Mesendoderm (in vitro differentiated cells): ENCODE data around the gene KDM7A.

Experiments
- DNase-seq: peaks from one replicate; pipeline ENCODE4 v3.0.0; 2013
- H2AK5ac ChIP-seq: 2 replicates; pipeline ENCODE4 v1.6.1; 2013; ENCODE audit warnings: low read length, inconsistent platforms
- H2BK120ac ChIP-seq: 2 replicates; pipeline ENCODE4 v1.6.1; 2013; ENCODE audit warnings: low read depth, mild to moderate bottlenecking, low read length, moderate library complexity, mixed read lengths
- H2BK15ac ChIP-seq: replicated peaks from 2 replicates; pipeline ENCODE4 v1.6.1; 2013; ENCODE audit warnings: low read depth, mild to moderate bottlenecking, moderate library complexity
- H2BK5ac ChIP-seq: 2 replicates; pipeline ENCODE4 v1.6.1; 2013; ENCODE audit warnings: low read length, inconsistent platforms
- H3K18ac ChIP-seq: 2 replicates; pipeline ENCODE4 v1.6.1; 2013; ENCODE audit warnings: mild to moderate bottlenecking, low read length, mixed read lengths
- H3K23ac ChIP-seq: one replicate; pipeline ENCODE4 v1.6.1; 2013; ENCODE audit warnings: low read length
- H3K27ac ChIP-seq: 2 replicates; pipeline ENCODE4 v1.5.1; 2013; ENCODE audit warnings: low read depth, mild to moderate bottlenecking, inconsistent platforms, low read length, moderate library complexity
- H3K27me3 ChIP-seq: 2 replicates; pipeline ENCODE4 v1.6.1; 2013; ENCODE audit warnings: low read length, control low read depth, mild to moderate bottlenecking, inconsistent platforms; ENCODE audit not compliant: insufficient read depth, poor library complexity
- H3K36me3 ChIP-seq: 2 replicates; pipeline ENCODE4 v1.6.1; 2013; ENCODE audit warnings: low read length, inconsistent platforms; ENCODE audit not compliant: control insufficient read depth, insufficient read depth
- H3K4ac ChIP-seq: one replicate; pipeline ENCODE4 v1.6.1; 2013; ENCODE audit warnings: low read depth, mild to moderate bottlenecking, low read length, moderate library complexity
- H3K4me1 ChIP-seq: 2 replicates; pipeline ENCODE4 v1.6.1; 2013; ENCODE audit warnings: low read depth, low read length, inconsistent platforms; ENCODE audit not compliant: control insufficient read depth
- H3K4me2 ChIP-seq: 2 replicates; pipeline ENCODE4 v1.6.1; 2013; ENCODE audit warnings: low read length
- H3K4me3 ChIP-seq: 2 replicates; pipeline ENCODE4 v1.5.1; 2013; ENCODE audit warnings: mild to moderate bottlenecking, low read length
- H3K56ac ChIP-seq: one replicate; pipeline ENCODE4 v1.6.1; 2013; ENCODE audit warnings: low read length
- H3K79me1 ChIP-seq: 2 replicates; pipeline ENCODE4 v1.6.1; 2013; ENCODE audit warnings: low read length, inconsistent platforms
- H3K79me2 ChIP-seq: 2 replicates; pipeline ENCODE4 v1.6.1; 2013; ENCODE audit warnings: mild to moderate bottlenecking, low read length; ENCODE audit not compliant: control insufficient read depth, insufficient read depth
- H3K9ac ChIP-seq: 2 replicates; pipeline ENCODE4 v1.6.1; 2013; ENCODE audit warnings: low read length, inconsistent platforms
- H4K5ac ChIP-seq: one replicate; pipeline ENCODE4 v1.6.1; 2013; ENCODE audit warnings: low read length
- H4K8ac ChIP-seq: one replicate; pipeline ENCODE4 v1.6.1; 2013; ENCODE audit warnings: low read depth, mild to moderate bottlenecking, control low read depth, low read length, moderate library complexity
- WGBS: extraction: QIAGEN DNeasy Blood & Tissue Kit; methylation state at CpG from one replicate; pipeline ENCODE4 v1.1.7; 2013; ENCODE audit warnings: low lambda C conversion rate, missing lambda C conversion rate; ENCODE audit not compliant: insufficient coverage; ENCODE audit errors: extremely low coverage; 5-methylcytosine and 5-hydroxymethylcytosine counted together

Gene KDM7A

DNA sequence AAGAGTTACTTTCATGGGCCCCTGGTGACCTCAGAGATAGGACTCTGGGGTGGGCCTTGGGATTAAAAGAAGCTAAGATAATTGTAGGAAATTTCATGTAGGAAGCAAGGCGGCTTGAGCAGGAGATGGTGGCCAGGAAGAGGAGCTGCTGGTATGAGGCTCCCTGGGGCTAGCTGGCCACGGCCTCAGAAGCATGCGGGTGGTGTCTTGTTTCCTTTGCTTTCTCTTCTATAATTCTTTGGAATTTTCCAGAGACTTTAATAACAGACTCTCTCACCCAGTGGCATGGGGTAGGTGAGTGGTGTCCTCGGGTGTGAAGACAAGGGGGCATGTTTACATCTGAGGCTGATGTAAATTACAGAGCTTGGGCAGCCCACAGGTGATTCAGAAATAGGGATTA is 41.9 kb upstream of the KDM7A start:
- no peak overlapping the region for H2BK5ac ChIP-seq
- H3K27me3 ChIP-seq: no peaks in the 10 kb centered on the region
- H3K4me1 ChIP-seq: no peaks in the 10 kb centered on the region
- H3K36me3 ChIP-seq: no peaks in the 10 kb centered on the region
- H4K5ac ChIP-seq: no peak overlapping the region
- no peaks in the 10 kb centered on the region for H3K79me2 ChIP-seq
- H3K18ac ChIP-seq: no peak overlapping the region
- H3K4me2 ChIP-seq: no peak overlapping the region
- no peak overlapping the region for H2AK5ac ChIP-seq
- no peak overlapping the region for H3K23ac ChIP-seq
- H3K9ac ChIP-seq: no peak overlapping the region
- no peak overlapping the region for H3K4ac ChIP-seq
- WGBS: no CpG with 5 or more reads among the region's 4 CpGs
- DNase-seq: no peak
- H3K56ac ChIP-seq: no peak overlapping the region
- H3K27ac ChIP-seq: no peak overlapping the region
- H3K79me1 ChIP-seq: no peaks in the 10 kb centered on the region
- H3K4me3 ChIP-seq: no peak overlapping the region
- H2BK15ac ChIP-seq: no peak overlapping the region
- no peak overlapping the region for H2BK120ac ChIP-seq
- H4K8ac ChIP-seq: no peak overlapping the region

DNA sequence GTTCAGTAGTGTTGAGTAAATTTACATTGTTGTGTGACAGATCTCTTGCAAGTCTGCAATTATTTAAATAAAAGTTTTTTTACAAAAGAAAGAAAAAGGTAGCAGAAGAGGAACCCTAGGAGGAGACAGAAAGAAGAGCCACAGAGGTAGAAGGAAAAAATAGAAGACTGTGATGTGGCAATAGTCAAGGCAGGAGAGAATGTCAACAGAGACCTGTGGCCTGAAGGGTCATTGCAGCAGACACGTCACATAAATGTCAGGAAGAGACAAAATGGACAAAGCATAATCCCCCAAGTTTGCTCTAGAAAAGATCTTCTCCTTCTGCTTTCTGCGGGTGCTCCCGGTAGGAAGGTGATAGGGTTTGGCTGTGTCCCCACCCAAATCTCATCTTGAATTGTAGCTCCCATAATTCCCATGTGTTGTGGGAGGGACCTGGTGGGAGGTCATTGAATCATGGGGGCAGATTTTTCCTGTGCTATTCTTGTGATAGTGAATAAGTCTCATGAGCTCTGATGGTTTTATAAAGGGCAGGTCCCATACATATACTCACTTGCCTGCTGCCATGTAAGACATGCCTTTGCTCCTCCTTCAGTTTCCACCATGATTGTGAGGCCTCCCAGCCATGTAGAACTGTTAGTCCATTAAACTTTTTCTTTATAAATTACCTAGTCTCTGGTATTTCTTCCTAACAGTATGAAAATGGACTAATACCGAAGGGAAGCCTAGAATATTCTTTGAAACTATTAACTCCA is 41.1 kb upstream of the KDM7A start:
- H3K79me1 ChIP-seq: no peaks in the 10 kb centered on the region
- H3K18ac ChIP-seq: no peak overlapping the region
- H3K79me2 ChIP-seq: no peaks in the 10 kb centered on the region
- H3K9ac ChIP-seq: no peak overlapping the region
- H4K8ac ChIP-seq: no peak overlapping the region
- no peak overlapping the region for H3K23ac ChIP-seq
- H4K5ac ChIP-seq: no peak overlapping the region
- no peaks in the 10 kb centered on the region for H3K4me1 ChIP-seq
- H3K56ac ChIP-seq: no peak overlapping the region
- no peak overlapping the region for H2BK5ac ChIP-seq
- no peak for DNase-seq
- no peaks in the 10 kb centered on the region for H3K36me3 ChIP-seq
- WGBS: no CpG with 5 or more reads among the region's 4 CpGs
- no peaks in the 10 kb centered on the region for H3K27me3 ChIP-seq
- no peak overlapping the region for H3K4me3 ChIP-seq
- no peak overlapping the region for H3K27ac ChIP-seq
- no peak overlapping the region for H3K4ac ChIP-seq
- H2BK15ac ChIP-seq: no peak overlapping the region
- no peak overlapping the region for H3K4me2 ChIP-seq
- H2BK120ac ChIP-seq: no peak overlapping the region
- H2AK5ac ChIP-seq: no peak overlapping the region

DNA sequence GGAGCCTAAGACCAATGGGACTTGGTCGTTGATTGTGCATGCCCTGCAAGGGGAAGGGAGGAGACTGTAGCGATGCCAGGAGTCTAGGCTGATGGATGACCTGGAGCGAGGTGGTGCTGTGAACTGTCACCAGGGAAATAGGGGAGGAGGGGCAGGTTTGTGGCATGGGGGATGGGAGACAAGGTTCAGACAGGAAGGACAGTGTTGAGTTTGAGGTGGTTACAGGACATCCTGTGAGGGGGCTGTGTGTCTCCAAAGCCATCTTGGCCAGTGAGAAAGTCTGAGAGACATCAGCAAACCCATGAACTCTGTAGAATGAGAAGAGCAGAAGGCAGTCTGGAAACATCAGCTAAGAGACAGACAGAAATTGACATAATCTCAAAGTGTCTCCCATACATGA is 38.5 kb upstream of the KDM7A start:
- no CpG with 5 or more reads among the region's 3 CpGs for WGBS
- Histone ChIP-seq H3K4me2 (no peak overlapping the region), H3K27ac (no peak overlapping the region), H3K79me1 (no peaks in the 10 kb centered on the region), H2BK5ac (no peak overlapping the region), H2BK120ac (no peak overlapping the region), H3K27me3 (no peaks in the 10 kb centered on the region), H3K18ac (no peak overlapping the region), H4K5ac (no peak overlapping the region), H3K79me2 (no peaks in the 10 kb centered on the region), H4K8ac (no peak overlapping the region), H3K56ac (no peak overlapping the region), H2AK5ac (no peak overlapping the region), H3K36me3 (no peaks in the 10 kb centered on the region), H2BK15ac (no peak overlapping the region), H3K9ac (no peak overlapping the region), H3K4me1 (no peaks in the 10 kb centered on the region), H3K4ac (no peak overlapping the region), H3K23ac (no peak overlapping the region), H3K4me3 (no peak overlapping the region)
- DNase-seq: no peak

DNA sequence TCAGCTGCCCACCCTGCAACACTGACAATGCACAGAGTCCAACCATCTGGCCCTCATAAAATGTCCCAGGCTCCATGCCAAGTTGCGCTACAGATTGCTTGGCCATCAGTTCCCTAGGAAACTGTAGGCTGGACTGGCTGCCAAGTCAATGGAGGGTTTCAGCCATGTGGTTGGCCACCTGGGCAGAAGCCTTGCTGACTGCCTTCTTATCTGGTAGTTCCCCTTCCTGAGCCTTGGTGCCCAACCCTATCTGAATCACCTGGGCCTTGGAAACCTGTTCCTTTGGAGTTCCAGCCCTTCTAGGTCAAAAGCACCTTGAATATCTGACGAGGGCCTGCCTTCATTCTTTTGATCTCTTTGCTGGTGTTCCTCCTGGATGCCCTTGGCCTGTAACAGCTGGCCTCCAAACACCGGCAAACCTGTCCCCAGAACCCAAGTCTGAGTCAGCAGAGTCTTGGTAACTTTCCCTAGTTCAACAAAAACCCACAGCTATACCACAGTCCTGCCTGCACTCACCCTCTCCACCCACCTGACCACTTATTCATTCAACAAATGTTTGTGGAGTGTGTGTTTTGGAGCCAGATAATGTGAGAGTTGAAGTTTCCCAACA is 37.4 kb upstream of the KDM7A start:
- H2BK5ac ChIP-seq: no peak overlapping the region
- H3K27ac ChIP-seq: no peak overlapping the region
- H3K18ac ChIP-seq: no peak overlapping the region
- no peak overlapping the region for H3K4me2 ChIP-seq
- H3K79me2 ChIP-seq: no peaks in the 10 kb centered on the region
- H3K79me1 ChIP-seq: no peaks in the 10 kb centered on the region
- H2AK5ac ChIP-seq: no peak overlapping the region
- H3K4me3 ChIP-seq: no peak overlapping the region
- H3K4me1 ChIP-seq: no peaks in the 10 kb centered on the region
- H3K27me3 ChIP-seq: no peaks in the 10 kb centered on the region
- no CpG with 5 or more reads among the region's 3 CpGs for WGBS
- no peak overlapping the region for H4K5ac ChIP-seq
- DNase-seq: no peak
- no peak overlapping the region for H4K8ac ChIP-seq
- H2BK120ac ChIP-seq: no peak overlapping the region
- no peak overlapping the region for H3K23ac ChIP-seq
- no peak overlapping the region for H3K9ac ChIP-seq
- H3K56ac ChIP-seq: no peak overlapping the region
- H3K4ac ChIP-seq: no peak overlapping the region
- H3K36me3 ChIP-seq: no peaks in the 10 kb centered on the region
- no peak overlapping the region for H2BK15ac ChIP-seq

DNA sequence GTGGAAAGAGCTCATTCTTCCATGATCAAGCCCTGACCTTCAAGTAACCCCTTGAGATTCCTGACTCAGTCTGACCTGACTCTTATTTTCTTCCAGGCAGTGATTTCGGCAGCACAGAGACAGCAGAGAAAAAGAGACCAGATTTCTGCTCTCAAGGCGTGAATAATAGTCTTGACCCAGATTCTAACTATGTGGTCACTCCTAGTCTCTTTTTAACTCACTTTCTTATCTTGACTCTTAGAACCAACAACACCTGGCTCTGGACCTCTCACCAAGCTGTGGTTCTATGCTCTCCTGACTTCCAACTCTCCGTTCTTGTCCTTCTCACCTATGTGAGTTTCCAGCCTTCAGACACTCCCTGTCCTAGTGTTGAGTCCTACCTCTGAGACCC is 36.9 kb upstream of the KDM7A start:
- DNase-seq: no peak
- H2BK5ac ChIP-seq: no peak overlapping the region
- no peaks in the 10 kb centered on the region for H3K36me3 ChIP-seq
- H3K4me2 ChIP-seq: no peak overlapping the region
- H4K5ac ChIP-seq: no peak overlapping the region
- no peaks in the 10 kb centered on the region for H3K79me2 ChIP-seq
- H2BK15ac ChIP-seq: no peak overlapping the region
- no peak overlapping the region for H3K18ac ChIP-seq
- no peak overlapping the region for H3K9ac ChIP-seq
- no peak overlapping the region for H2BK120ac ChIP-seq
- no peaks in the 10 kb centered on the region for H3K79me1 ChIP-seq
- no peak overlapping the region for H2AK5ac ChIP-seq
- H3K4me3 ChIP-seq: no peak overlapping the region
- H3K4ac ChIP-seq: no peak overlapping the region
- WGBS: no CpG with 5 or more reads among the region's 3 CpGs
- H4K8ac ChIP-seq: no peak overlapping the region
- H3K27me3 ChIP-seq: no peaks in the 10 kb centered on the region
- no peak overlapping the region for H3K56ac ChIP-seq
- H3K4me1 ChIP-seq: no peaks in the 10 kb centered on the region
- H3K23ac ChIP-seq: no peak overlapping the region
- H3K27ac ChIP-seq: no peak overlapping the region
